AG04449 (cell line): ENCODE data around the gene U2SURP.

ENCODE experiments used
- CTCF ChIA-PET: fragments of 350-600 bp; formaldehyde crosslinking; extraction: SDS; loops from one replicate; lab custom pipeline; 2021; ENCODE audit warnings: antibody characterized with exemption; lab: Yijun Ruan, JAX
- POLR2A ChIA-PET: fragments of 400-600, 350-600 bp; formaldehyde crosslinking; extraction: SDS; loops from one replicate; lab custom pipeline; 2020; ENCODE audit warnings: antibody characterized with exemption, inconsistent platforms; lab: Yijun Ruan, JAX
- DNase-seq: peaks from one replicate; pipeline ENCODE4 v3.0.0-alpha.2; 2010; ENCODE audit warnings: low read depth, low spot score
- H3K4me3 ChIP-seq: 2 replicates; pipeline ENCODE4 v1.5.1; 2011; ENCODE audit warnings: low read depth, mild to moderate bottlenecking, control low read depth, low read length
- CTCF ChIP-seq: IDR thresholded peaks from one replicate; pipeline ENCODE4 v1.5.1; 2011; ENCODE audit warnings: mild to moderate bottlenecking, moderate library complexity, low read length, control low read depth, inconsistent platforms; ENCODE audit not compliant: insufficient read depth; ENCODE audit errors: missing control alignments

Gene U2SURP

GRCh38 chr3:142975316-142975995 lies 25.9 kb upstream of the U2SURP start:
- DNase-seq: no peak
- no peak for TF ChIP-seq CTCF
- POLR2A ChIA-PET: interaction anchor here (0.7 kb wide), 1 partner anchor 9 kb away, joined by 3 read pairs; no protein-coding TSS in a partner anchor
- CTCF ChIA-PET: interaction anchor here (2.6 to 3.8 kb wide), 2 partner anchors 9 to 146 kb away, joined by 7 to 21 read pairs; no protein-coding TSS in a partner anchor
- no peak overlapping the region for H3K4me3 ChIP-seq

GRCh38 chr3:142976621-142977398 lies 24.6 kb upstream of the U2SURP start:
- TF ChIP-seq CTCF: no peak
- POLR2A ChIA-PET: interaction anchor here (0.7 kb wide), 2 partner anchors 8 to 1223 kb away, joined by 3 read pairs; no protein-coding TSS in a partner anchor
- no peak overlapping the region for H3K4me3 ChIP-seq
- CTCF ChIA-PET: interaction anchor here (0.8 to 9.7 kb wide), 7 partner anchors 10 to 390 kb away, joined by 3 to 135 read pairs (median 5); no protein-coding TSS in a partner anchor
- peak; percentile 75 for DNase-seq

GRCh38 chr3:142977399-142977728 lies 24.0 kb upstream of the U2SURP start:
- no peak for DNase-seq
- no peak for TF ChIP-seq CTCF
- POLR2A ChIA-PET: no interaction called here
- no peak overlapping the region for H3K4me3 ChIP-seq
- CTCF ChIA-PET: interaction anchor here (0.8 to 9.7 kb wide), 7 partner anchors 10 to 390 kb away, joined by 3 to 135 read pairs (median 5); no protein-coding TSS in a partner anchor

GRCh38 chr3:142981108-142981507 lies 20.3 kb upstream of the U2SURP start:
- CTCF ChIA-PET: interaction anchor here (1.0 to 9.7 kb wide), 7 partner anchors 9 to 388 kb away, joined by 3 to 135 read pairs (median 7); no protein-coding TSS in a partner anchor
- POLR2A ChIA-PET: no interaction called here

GRCh38 chr3:142982038-142982773 lies 19.2 kb upstream of the U2SURP start:
- no peak overlapping the region for H3K4me3 ChIP-seq
- no peak for DNase-seq
- ChIA-PET CTCF (interaction anchor here (1.4 to 9.7 kb wide), 7 partner anchors 8 to 389 kb away, joined by 4 to 135 read pairs (median 8); no protein-coding TSS in a partner anchor), POLR2A (no interaction called here)
- no peak for TF ChIP-seq CTCF

More at GRCh38 chr3:142981108-142981507, 20.3 kb upstream of the U2SURP start:
- no peak for DNase-seq
- no peak for TF ChIP-seq CTCF
- H3K4me3 ChIP-seq: no peak overlapping the region
